H1 (cell line): ENCODE data around the gene CTSC.
"Not testable (repeated sequence)": the region's sequence is repeated elsewhere in the genome, so short reads cannot be mapped to it uniquely, and the experiment has no call there.

Experiments used
- CTCF ChIP-seq, 3 experiments: IDR thresholded peaks; 1 replicate in 2 of 3; 2 replicates in 1 of 3; pipeline versions ENCODE4 v1.5.1 to v1.6.1; 2011; ENCODE audit warnings: low read length in 3 of 3, mild to moderate bottlenecking in 3 of 3, inconsistent platforms in 2 of 3, low read depth in 1 of 3, moderate library complexity in 1 of 3; ENCODE audit not compliant: insufficient read depth in 1 of 3; ENCODE audit errors: control extremely low read depth in 1 of 3
- KDM1A ChIP-seq: fragments of 200-600, 300-600 bp; sonication (generic); IDR thresholded peaks from 2 replicates; pipeline ENCODE4 v1.7.1; 2016; ENCODE audit warnings: mild to moderate bottlenecking, low read length, borderline replicate concordance
- RBBP5 ChIP-seq: IDR thresholded peaks from 2 replicates; pipeline ENCODE4 v1.7.1; 2012; ENCODE audit warnings: low read depth, mild to moderate bottlenecking, inconsistent platforms, low read length, moderate library complexity, borderline replicate concordance
- SIN3A ChIP-seq, 2 experiments: IDR thresholded peaks in 1 of 2; conservative IDR thresholded peaks in 1 of 2; 2 replicates each; pipeline ENCODE4 v1.6.1; 2011 to 2012; ENCODE audit warnings: low read length in 2 of 2, improper control_type of control experiment in 1 of 2, low read depth in 1 of 2, mild to moderate bottlenecking in 1 of 2
- TAF1 ChIP-seq: IDR thresholded peaks from 2 replicates; pipeline ENCODE4 v1.6.1; 2011; ENCODE audit warnings: mild to moderate bottlenecking, low read depth, low read length
- USF2 ChIP-seq: IDR thresholded peaks from 2 replicates; pipeline ENCODE4 v1.6.1; 2011; ENCODE audit warnings: low read length, improper control_type of control experiment
- YY1 ChIP-seq: IDR thresholded peaks from 2 replicates; pipeline ENCODE4 v1.6.1; 2011; ENCODE audit warnings: low read depth, mild to moderate bottlenecking, low read length

GRCh38 chr11:88321412-88321811, 16.1 kb downstream of the CTSC start:
- not testable (repeated sequence) for TF ChIP-seq CTCF (IDR thresholded peaks at IDR 0.05; ENCODE audit: control extremely low read depth in 1 of 3, insufficient read depth in 1 of 3, low read depth in 1 of 3, low read length in 3 of 3); KDM1A; SIN3A (conservative IDR thresholded peaks at IDR 0.05 in 1 of 2, IDR thresholded peaks at IDR 0.05 in 1 of 2; ENCODE audit: low read depth in 1 of 2, low read length in 2 of 2); YY1; TAF1; USF2; RBBP5
